ENCODE results near the gene NADSYN1. TPM values are rescaled to one million over a fixed set of nuclear protein-coding genes. Genes with fewer than 3 reads are reported as not detected.

The NADSYN1 gene
- total RNA-seq, 1 donor from 2014 or later, result 87.9 TPM

DNA sequence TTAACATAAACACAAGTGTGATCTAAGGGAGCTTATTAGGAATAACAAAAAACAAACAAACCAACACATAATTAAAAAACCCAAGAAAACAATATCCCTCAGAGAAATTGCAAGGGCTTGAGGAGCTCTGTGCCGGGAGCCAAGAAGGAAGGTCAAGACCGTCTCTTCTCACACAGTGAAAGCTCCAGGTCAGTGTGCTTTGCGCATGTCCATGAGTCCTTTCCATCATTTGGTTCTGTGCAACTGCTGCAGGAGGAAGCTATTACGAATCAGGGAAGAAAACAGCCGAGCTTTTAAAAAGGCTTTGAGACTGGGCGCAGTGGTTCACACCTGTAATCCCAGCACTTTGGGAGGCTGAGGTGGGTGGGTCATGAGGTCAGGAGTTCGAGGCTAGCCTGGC lies 89.4 kb downstream of the NADSYN1 start:
- FAIRE-seq (no peak), DNase-seq (ENCODE audit: low read depth) (no peak)
- no peaks in the 10 kb centered on the region for H3K79me2 ChIP-seq (ENCODE audit: insufficient read depth, low read length)
- H3K4me1 ChIP-seq (ENCODE audit: insufficient read depth, low read length), result no peaks in the 10 kb centered on the region
- no peak overlapping the region for H3K4me2 ChIP-seq (ENCODE audit: low read length)
- H3K36me3 Mint-ChIP-seq (ENCODE audit: low read depth, unreplicated experiment), result peaks cover 5% of the 10 kb centered on the region
- H3K4me3 Mint-ChIP-seq (ENCODE audit: unreplicated experiment), result no peak overlapping the region
- H3K9me3 ChIP-seq (ENCODE audit: insufficient read depth, low read depth, low read length), result no peaks in the 10 kb centered on the region
- peaks cover 7% of the 10 kb centered on the region for H3K9me3 Mint-ChIP-seq (ENCODE audit: unreplicated experiment)
- H3K27me3 Mint-ChIP-seq (ENCODE audit: low read depth, unreplicated experiment), result peaks cover 26% of the 10 kb centered on the region
- H3K4me3 ChIP-seq (ENCODE audit: insufficient read depth, low read depth, low read length), result no peak overlapping the region
- H3K27me3 ChIP-seq (ENCODE audit: insufficient read depth, low read length), result no peaks in the 10 kb centered on the region
- H4K20me1 ChIP-seq (ENCODE audit: insufficient read depth, low read length), result no peaks in the 10 kb centered on the region
- no peak overlapping the region for H3K27ac ChIP-seq (ENCODE audit: low read depth, low read length)
- H3K4me1 Mint-ChIP-seq (ENCODE audit: low read depth, unreplicated experiment), result peaks cover 8% of the 10 kb centered on the region
- TF ChIP-seq, protein P1, sequence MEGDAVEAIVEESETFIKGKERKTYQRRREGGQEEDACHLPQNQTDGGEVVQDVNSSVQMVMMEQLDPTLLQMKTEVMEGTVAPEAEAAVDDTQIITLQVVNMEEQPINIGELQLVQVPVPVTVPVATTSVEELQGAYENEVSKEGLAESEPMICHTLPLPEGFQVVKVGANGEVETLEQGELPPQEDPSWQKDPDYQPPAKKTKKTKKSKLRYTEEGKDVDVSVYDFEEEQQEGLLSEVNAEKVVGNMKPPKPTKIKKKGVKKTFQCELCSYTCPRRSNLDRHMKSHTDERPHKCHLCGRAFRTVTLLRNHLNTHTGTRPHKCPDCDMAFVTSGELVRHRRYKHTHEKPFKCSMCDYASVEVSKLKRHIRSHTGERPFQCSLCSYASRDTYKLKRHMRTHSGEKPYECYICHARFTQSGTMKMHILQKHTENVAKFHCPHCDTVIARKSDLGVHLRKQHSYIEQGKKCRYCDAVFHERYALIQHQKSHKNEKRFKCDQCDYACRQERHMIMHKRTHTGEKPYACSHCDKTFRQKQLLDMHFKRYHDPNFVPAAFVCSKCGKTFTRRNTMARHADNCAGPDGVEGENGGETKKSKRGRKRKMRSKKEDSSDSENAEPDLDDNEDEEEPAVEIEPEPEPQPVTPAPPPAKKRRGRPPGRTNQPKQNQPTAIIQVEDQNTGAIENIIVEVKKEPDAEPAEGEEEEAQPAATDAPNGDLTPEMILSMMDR (IDR thresholded peaks at IDR 0.05; ENCODE audit: insufficient read depth, low read depth, low read length), result no peak
- TF ChIP-seq EZH2 (IDR thresholded peaks at IDR 0.05; ENCODE audit: insufficient read depth, low read length), result no peak
- no peak overlapping the region for H2AFZ ChIP-seq (ENCODE audit: low read depth, low read length)
- H3K27ac Mint-ChIP-seq (ENCODE audit: unreplicated experiment), result no peak overlapping the region
- no peak overlapping the region for H3K9ac ChIP-seq (ENCODE audit: low read length)
- H3K36me3 ChIP-seq (ENCODE audit: insufficient read depth, low read length), result no peaks in the 10 kb centered on the region

DNA sequence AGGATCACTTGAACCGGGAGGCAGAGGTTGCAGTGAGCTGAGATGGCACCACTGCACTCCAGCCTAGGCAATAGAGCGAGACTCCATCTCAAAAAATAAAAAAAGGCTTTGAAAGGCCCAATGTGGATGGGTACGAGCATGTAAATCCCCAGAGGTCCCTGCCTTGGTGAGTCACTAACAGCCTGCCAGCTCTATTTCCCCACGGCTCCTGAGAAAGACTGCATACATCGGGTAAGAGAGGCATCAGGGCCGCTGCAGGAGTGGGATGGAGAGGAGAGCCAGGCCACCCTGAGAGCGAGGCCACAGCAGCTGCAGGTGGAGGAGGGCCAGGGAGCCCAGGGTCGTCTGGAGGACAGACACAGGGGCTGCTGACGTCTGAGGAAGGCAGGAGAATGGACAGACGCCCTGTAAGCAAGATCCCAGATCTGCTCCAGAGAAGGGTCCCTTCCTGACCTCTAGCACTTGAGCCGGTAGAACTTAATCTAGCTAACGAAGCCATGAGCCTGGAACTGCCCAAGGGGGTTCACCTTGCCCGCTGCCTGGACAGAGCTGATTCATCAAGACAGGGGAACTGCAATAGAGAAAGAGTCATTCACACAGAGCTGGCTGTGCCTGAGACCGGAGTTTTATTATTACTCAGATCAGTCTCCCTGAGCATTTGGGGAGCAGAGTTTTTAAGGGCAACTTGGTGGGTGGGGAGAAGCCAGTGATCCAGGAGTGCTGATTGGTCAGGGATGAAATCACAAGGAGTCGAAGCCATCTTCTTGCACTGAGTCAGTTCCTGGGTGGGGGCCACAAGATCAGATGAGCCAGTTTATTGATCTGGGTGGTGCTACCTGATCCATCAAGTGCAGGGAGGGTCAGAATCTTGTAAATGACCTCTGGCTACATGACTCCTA lies 90.1 kb downstream of the NADSYN1 start:
- Histone ChIP-seq H2AFZ (ENCODE audit: low read depth, low read length) (no peak overlapping the region), H3K27ac (ENCODE audit: low read depth, low read length) (no peak overlapping the region), H3K4me1 (ENCODE audit: insufficient read depth, low read length) (no peaks in the 10 kb centered on the region), H3K4me3 (ENCODE audit: insufficient read depth, low read depth, low read length) (no peak overlapping the region), H4K20me1 (ENCODE audit: insufficient read depth, low read length) (no peaks in the 10 kb centered on the region), H3K9ac (ENCODE audit: low read length) (no peak overlapping the region), H3K27me3 (ENCODE audit: insufficient read depth, low read length) (no peaks in the 10 kb centered on the region), H3K79me2 (ENCODE audit: insufficient read depth, low read length) (no peaks in the 10 kb centered on the region), H3K36me3 (ENCODE audit: insufficient read depth, low read length) (no peaks in the 10 kb centered on the region), H3K9me3 (ENCODE audit: insufficient read depth, low read depth, low read length) (no peaks in the 10 kb centered on the region), H3K4me2 (ENCODE audit: low read length) (no peak overlapping the region)
- peaks cover 7% of the 10 kb centered on the region for H3K9me3 Mint-ChIP-seq (ENCODE audit: unreplicated experiment)
- H3K27ac Mint-ChIP-seq (ENCODE audit: unreplicated experiment), result no peak overlapping the region
- H3K4me1 Mint-ChIP-seq (ENCODE audit: low read depth, unreplicated experiment), result peaks cover 8% of the 10 kb centered on the region
- DNase-seq (ENCODE audit: low read depth), result no peak
- TF ChIP-seq EZH2 (IDR thresholded peaks at IDR 0.05; ENCODE audit: insufficient read depth, low read length), result no peak
- TF ChIP-seq, protein P1 (IDR thresholded peaks at IDR 0.05; ENCODE audit: insufficient read depth, low read depth, low read length), result no peak
- no peak overlapping the region for H3K4me3 Mint-ChIP-seq (ENCODE audit: unreplicated experiment)
- FAIRE-seq, result no peak
- peaks cover 31% of the 10 kb centered on the region for H3K27me3 Mint-ChIP-seq (ENCODE audit: low read depth, unreplicated experiment)
- H3K36me3 Mint-ChIP-seq (ENCODE audit: low read depth, unreplicated experiment), result peaks cover 6% of the 10 kb centered on the region

DNA sequence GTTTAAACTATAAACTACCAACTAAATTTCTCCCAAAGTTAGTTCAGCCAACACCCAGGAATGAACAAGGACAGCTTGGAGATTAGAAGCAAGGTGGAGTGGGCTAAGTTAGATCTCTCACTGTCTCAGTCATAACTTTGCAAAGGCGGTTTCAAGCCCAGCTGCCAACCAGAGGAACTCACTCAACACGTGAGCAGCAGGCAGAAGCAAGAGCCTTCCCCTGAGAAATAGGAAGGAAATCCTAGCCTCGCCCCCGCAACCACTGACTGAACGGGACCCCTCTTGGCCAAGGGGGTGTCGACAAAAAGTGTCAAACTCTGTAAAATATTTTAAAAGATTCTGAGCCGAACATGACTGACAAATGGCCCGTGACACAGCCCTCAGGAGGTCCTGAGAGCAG lies 90.9 kb downstream of the NADSYN1 start:
- H3K27me3 ChIP-seq (ENCODE audit: insufficient read depth, low read length), result no peaks in the 10 kb centered on the region
- Mint-ChIP-seq H3K27ac (ENCODE audit: unreplicated experiment) (no peak overlapping the region), H3K9me3 (ENCODE audit: unreplicated experiment) (peaks cover 7% of the 10 kb centered on the region), H3K4me1 (ENCODE audit: low read depth, unreplicated experiment) (peaks cover 7% of the 10 kb centered on the region), H3K27me3 (ENCODE audit: low read depth, unreplicated experiment) (peaks cover 37% of the 10 kb centered on the region), H3K36me3 (ENCODE audit: low read depth, unreplicated experiment) (peaks cover 7% of the 10 kb centered on the region), H3K4me3 (ENCODE audit: unreplicated experiment) (no peak overlapping the region)
- H3K4me3 ChIP-seq (ENCODE audit: insufficient read depth, low read depth, low read length), result no peak overlapping the region
- H3K9ac ChIP-seq (ENCODE audit: low read length), result no peak overlapping the region
- DNase-seq (ENCODE audit: low read depth) (no peak), FAIRE-seq (no peak)
- TF ChIP-seq, protein P1 (IDR thresholded peaks at IDR 0.05; ENCODE audit: insufficient read depth, low read depth, low read length), result no peak
- no peak for TF ChIP-seq EZH2 (IDR thresholded peaks at IDR 0.05; ENCODE audit: insufficient read depth, low read length)
- H3K4me1 ChIP-seq (ENCODE audit: insufficient read depth, low read length), result no peaks in the 10 kb centered on the region
- no peak overlapping the region for H2AFZ ChIP-seq (ENCODE audit: low read depth, low read length)
- H4K20me1 ChIP-seq (ENCODE audit: insufficient read depth, low read length), result no peaks in the 10 kb centered on the region
- no peak overlapping the region for H3K4me2 ChIP-seq (ENCODE audit: low read length)
- no peaks in the 10 kb centered on the region for H3K79me2 ChIP-seq (ENCODE audit: insufficient read depth, low read length)
- H3K36me3 ChIP-seq (ENCODE audit: insufficient read depth, low read length), result no peaks in the 10 kb centered on the region
- H3K9me3 ChIP-seq (ENCODE audit: insufficient read depth, low read depth, low read length), result no peaks in the 10 kb centered on the region
- H3K27ac ChIP-seq (ENCODE audit: low read depth, low read length), result no peak overlapping the region

All from astrocyte (in vitro differentiated cells and primary cell).